Thoracic aorta (tissue), 2 donors: ENCODE data around the gene KLK10. TPM values are rescaled to one million over a fixed set of nuclear protein-coding genes. Genes with fewer than 3 reads are reported as not detected.
"Not testable (repeated sequence)": the region's sequence is repeated elsewhere in the genome, so short reads cannot be mapped to it uniquely, and the experiment has no call there.

Experiments
- ATAC-seq: fragments of 150-250 bp; one replicate; pipeline ENCODE4 v1.8.0; 2017; ENCODE audit warnings: low read depth; ENCODE audit not compliant: insufficient number of reproducible peaks, low FRiP score
- DNase-seq: peaks from one replicate; pipeline ENCODE4 v3.0.0-alpha.2; 2020; ENCODE audit warnings: low spot score
- H3K27ac ChIP-seq, 2 donors: fragments of 200-600 bp; sonication (generic); 1 replicate in 1 of 2; 2 replicates in 1 of 2; pipeline ENCODE4 v1.5.1; 2016; ENCODE audit warnings: mild to moderate bottlenecking in 2 of 2, moderate library complexity in 2 of 2
- H3K27me3 ChIP-seq: fragments of 200-600 bp; sonication (generic); replicated peaks from 2 replicates; pipeline ENCODE4 v1.6.0; 2016; ENCODE audit warnings: mild to moderate bottlenecking; ENCODE audit not compliant: insufficient read depth
- H3K36me3 ChIP-seq: fragments of 200-600 bp; sonication (generic); one replicate; pipeline ENCODE4 v1.5.1; 2016
- H3K4me1 ChIP-seq, 2 donors: fragments of 200-600 bp; sonication (generic); 1 replicate in 1 of 2; 2 replicates in 1 of 2; pipeline versions ENCODE4 v1.5.1 to v1.6.0; 2016; ENCODE audit warnings: low read depth in 2 of 2, mild to moderate bottlenecking in 1 of 2; ENCODE audit not compliant: control insufficient read depth in 1 of 2
- H3K4me3 ChIP-seq: fragments of 200-600 bp; sonication (generic); 2 replicates; pipeline ENCODE4 v1.5.1; 2016; ENCODE audit warnings: mild to moderate bottlenecking
- H3K9me3 ChIP-seq: fragments of 200-600 bp; sonication (generic); 2 replicates; pipeline ENCODE4 v1.5.1; 2016
- total RNA-seq, 2 donors: library from RNA; depleted of rRNA; stranded (reverse); fragments of >200 nt; gene quantifications; one replicate each; pipeline versions ENCODE4 v1.1.0 to v1.2.3, GENCODE V29; 2016
- TF ChIP-seq, protein P1 (sequence below): fragments of 200-600 bp; sonication (generic); IDR thresholded peaks from one replicate; pipeline ENCODE4 v1.5.1; 2019; ENCODE audit warnings: antibody characterized with exemption

The KLK10 gene
- total RNA-seq, 2 donors from 2014 or later: not detected

DNA sequence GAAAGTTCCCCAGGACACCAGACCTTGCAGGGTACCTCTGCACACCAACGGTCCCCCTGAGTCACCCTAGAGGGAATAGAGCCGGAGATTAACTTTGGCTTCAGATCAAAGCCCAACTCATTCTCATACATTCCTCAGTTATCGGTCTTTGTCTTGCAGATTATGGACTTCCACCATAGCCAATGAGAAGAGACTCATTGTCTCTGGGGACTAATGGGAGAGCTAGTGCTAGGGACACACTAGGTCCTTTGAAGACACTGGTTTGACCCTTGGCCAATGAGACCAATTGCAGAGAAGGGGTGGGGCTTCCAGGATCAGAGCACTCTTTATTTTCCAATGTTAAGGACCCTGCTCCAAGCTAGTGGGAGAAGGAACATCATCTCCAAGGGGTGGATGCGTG, 41.9 kb downstream of the KLK10 start:
- Histone ChIP-seq H3K36me3 (no peaks in the 10 kb centered on the region), H3K27ac (no peak overlapping the region), H3K4me1 (no peaks in the 10 kb centered on the region), H3K9me3 (no peaks in the 10 kb centered on the region), H3K27me3 (no peaks in the 10 kb centered on the region), H3K4me3 (no peak overlapping the region)
- ATAC-seq (no peak), DNase-seq (no peak)
- TF ChIP-seq, protein P1, sequence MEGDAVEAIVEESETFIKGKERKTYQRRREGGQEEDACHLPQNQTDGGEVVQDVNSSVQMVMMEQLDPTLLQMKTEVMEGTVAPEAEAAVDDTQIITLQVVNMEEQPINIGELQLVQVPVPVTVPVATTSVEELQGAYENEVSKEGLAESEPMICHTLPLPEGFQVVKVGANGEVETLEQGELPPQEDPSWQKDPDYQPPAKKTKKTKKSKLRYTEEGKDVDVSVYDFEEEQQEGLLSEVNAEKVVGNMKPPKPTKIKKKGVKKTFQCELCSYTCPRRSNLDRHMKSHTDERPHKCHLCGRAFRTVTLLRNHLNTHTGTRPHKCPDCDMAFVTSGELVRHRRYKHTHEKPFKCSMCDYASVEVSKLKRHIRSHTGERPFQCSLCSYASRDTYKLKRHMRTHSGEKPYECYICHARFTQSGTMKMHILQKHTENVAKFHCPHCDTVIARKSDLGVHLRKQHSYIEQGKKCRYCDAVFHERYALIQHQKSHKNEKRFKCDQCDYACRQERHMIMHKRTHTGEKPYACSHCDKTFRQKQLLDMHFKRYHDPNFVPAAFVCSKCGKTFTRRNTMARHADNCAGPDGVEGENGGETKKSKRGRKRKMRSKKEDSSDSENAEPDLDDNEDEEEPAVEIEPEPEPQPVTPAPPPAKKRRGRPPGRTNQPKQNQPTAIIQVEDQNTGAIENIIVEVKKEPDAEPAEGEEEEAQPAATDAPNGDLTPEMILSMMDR: no peak

DNA sequence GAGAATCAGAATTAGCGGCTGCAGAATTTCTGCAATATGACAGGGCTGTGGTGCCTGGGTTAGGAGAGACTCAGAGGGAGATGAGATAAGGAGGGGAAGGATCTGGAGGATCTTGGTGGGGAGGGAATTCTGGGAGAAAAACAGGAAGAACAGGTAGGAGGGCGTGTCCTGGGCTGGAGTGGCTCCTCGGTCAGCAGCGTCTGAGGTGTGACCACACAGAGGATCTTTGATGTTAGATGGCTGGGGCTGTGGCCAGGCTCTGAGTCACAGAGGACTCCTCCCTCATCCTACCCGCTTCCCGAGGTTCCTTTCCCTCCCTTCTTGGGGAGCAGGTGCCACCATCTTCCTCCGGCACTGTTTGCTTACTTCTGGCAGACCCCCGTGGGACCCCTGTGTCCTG, 43.7 kb downstream of the KLK10 start:
- H3K27ac ChIP-seq: no peak overlapping the region
- ATAC-seq: no peak
- H3K36me3 ChIP-seq: no peaks in the 10 kb centered on the region
- no peaks in the 10 kb centered on the region for H3K4me1 ChIP-seq
- H3K9me3 ChIP-seq: no peaks in the 10 kb centered on the region
- H3K27me3 ChIP-seq: no peaks in the 10 kb centered on the region
- no peak overlapping the region for H3K4me3 ChIP-seq
- DNase-seq: no peak
- TF ChIP-seq, protein P1: no peak

DNA sequence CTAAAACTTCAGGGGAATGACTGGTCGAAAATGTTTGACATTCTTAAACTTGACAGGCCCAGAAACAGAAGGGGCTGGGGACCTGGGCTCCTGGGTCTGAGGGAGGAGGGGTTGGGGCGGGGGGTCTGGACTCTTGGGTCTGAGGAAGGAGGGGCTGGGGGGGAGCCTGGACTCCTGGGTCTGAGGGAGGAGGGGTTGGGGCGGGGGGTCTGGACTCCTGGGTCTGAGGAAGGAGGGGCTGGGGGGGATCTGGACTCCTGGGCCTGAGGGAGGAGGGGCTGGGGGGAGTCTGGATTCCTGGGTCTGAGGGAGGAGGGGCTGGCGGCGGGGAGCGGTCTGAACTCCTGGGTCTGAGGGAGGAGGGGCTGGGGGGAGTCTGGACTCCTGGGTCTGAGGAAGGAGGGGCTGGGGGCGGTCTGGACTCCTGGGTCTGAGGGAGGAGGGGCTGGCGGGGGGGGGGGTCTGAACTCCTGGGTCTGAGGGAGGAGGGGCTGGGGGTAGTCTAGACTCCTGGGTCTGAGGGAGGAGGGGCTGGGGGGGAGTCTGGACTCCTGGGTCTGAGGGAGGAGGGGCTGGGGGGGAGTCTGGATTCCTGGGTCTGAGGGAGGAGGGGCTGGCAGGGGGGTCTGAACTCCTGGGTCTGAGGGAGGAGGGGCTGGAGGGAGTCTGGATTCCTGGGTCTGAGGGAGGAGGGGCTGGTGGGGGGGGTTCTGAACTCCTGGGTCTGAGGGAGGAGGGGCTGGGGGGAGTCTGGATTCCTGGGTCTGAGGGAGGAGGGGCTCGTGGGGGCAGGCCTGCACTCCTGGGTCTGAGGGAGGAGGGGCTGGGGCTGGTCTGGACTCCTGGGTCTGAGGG, 44.6 kb downstream of the KLK10 start:
- Histone ChIP-seq H3K9me3 (no peaks in the 10 kb centered on the region), H3K27ac (no peak overlapping the region), H3K4me1 (no peaks in the 10 kb centered on the region), H3K36me3 (no peaks in the 10 kb centered on the region), H3K27me3 (no peaks in the 10 kb centered on the region), H3K4me3 (no peak overlapping the region)
- TF ChIP-seq, protein P1: no peak
- ATAC-seq: no peak
- no peak for DNase-seq

DNA sequence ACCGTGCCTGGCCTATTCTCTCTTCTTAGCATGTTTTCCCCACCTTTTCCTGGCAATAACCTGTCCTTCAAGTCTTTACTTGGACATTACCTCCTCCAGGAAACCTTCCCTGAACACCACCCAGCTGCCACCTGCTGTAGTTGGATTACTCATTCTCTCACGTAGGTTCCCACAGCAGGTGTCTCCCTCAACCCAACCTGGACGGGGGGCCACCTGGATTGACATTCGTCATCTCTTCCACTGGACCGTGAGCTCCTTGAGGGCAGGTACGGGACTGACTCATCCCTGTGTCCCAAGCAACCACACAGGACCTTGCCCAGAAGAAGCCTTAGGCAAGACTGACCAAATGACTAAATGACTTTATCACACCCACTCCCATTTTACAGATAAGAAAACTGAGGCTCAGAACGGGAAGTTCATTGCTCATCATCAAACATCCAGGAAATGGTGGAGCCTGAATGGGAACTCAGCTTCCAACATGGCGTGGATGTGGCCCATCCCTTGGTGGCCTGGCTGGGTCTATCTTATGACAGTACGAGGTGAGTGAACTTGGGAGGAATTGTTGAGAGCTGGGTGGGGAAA, 46.6 kb downstream of the KLK10 start:
- TF ChIP-seq, protein P1: no peak
- H3K27me3 ChIP-seq: no peaks in the 10 kb centered on the region
- no peaks in the 10 kb centered on the region for H3K36me3 ChIP-seq
- H3K4me3 ChIP-seq: no peak overlapping the region
- H3K9me3 ChIP-seq: no peaks in the 10 kb centered on the region
- no peak for ATAC-seq
- DNase-seq: no peak
- no peak overlapping the region for H3K27ac ChIP-seq
- no peaks in the 10 kb centered on the region for H3K4me1 ChIP-seq

DNA sequence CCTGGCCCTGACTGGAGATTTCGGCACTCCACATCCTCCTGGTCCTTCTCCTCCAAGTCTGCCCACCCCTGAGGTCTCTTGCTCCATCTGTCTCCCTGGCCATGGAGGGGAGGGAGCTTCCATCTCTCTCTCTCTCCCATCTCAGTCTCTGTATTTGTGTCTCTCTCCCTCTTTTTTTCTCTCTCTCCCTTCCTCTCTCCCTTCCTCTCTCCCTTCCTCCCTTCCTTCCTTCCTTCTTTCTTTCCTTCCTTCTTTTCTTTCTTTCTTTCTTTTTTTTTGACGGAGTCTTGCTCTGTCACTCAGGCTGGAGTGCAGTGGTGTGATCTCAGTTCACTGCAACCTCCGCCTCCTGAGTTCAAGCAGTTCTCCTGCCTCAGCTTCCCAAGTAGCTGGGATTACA, 49.7 kb downstream of the KLK10 start:
- not testable (repeated sequence) for H3K27ac ChIP-seq, DNase-seq, H3K9me3 ChIP-seq, H3K27me3 ChIP-seq, H3K4me1 ChIP-seq, H3K36me3 ChIP-seq, ATAC-seq, H3K4me3 ChIP-seq
